EL (cell line): ENCODE data around the gene AKAP9.
"Not testable (repeated sequence)": the region's sequence is repeated elsewhere in the genome, so short reads cannot be mapped to it uniquely, and the experiment has no call there.

Source experiments
- DNase-seq: peaks from one replicate; pipeline ENCODE4 v3.0.0-alpha.2; 2016

AKAP9 gene

GRCh38 chr7:92137557-92137956, 196.9 kb downstream of the AKAP9 start:
- no peak for DNase-seq

GRCh38 chr7:92141161-92141560, 200.5 kb downstream of the AKAP9 start:
- DNase-seq: no peak

- not testable (repeated sequence) for DNase-seq
Observed at GRCh38 chr7:92142791-92143190, 202.1 kb downstream of the AKAP9 start.

- DNase-seq: not testable (repeated sequence)
Observed at GRCh38 chr7:92143192-92143880, 202.7 kb downstream of the AKAP9 start.

- DNase-seq: no peak
Observed at GRCh38 chr7:92149736-92150239, 209.1 kb downstream of the AKAP9 start.

GRCh38 chr7:92150450-92151017, 209.9 kb downstream of the AKAP9 start:
- DNase-seq: no peak

GRCh38 chr7:92155108-92155739, 214.6 kb downstream of the AKAP9 start:
- DNase-seq: no peak

- no peak for DNase-seq
Observed at GRCh38 chr7:92156990-92157389, 216.3 kb downstream of the AKAP9 start.

GRCh38 chr7:92158660-92159575, 218.3 kb downstream of the AKAP9 start:
- DNase-seq: peak; percentile 88
